Glutamatergic neuron (in vitro differentiated cells): Measurements from ENCODE around the gene UAP1L1. TPM values are rescaled to one million over a fixed set of nuclear protein-coding genes. Genes with fewer than 3 reads are reported as not detected.

Experiments used
- DNase-seq: peaks from one replicate; pipeline ENCODE4 v3.0.0; 2022
- H3K27ac Mint-ChIP-seq: one replicate; pipeline ENCODE4 v1.8.0; 2020; ENCODE audit warnings: mild to moderate bottlenecking, mixed read lengths, inconsistent platforms; ENCODE audit not compliant: unreplicated experiment
- H3K27me3 Mint-ChIP-seq: one replicate; pipeline ENCODE4 v1.8.0; 2020; ENCODE audit warnings: mild to moderate bottlenecking, moderate library complexity, mixed read lengths, inconsistent platforms; ENCODE audit not compliant: unreplicated experiment
- H3K36me3 Mint-ChIP-seq: one replicate; pipeline ENCODE4 v1.8.0; 2020; ENCODE audit warnings: mild to moderate bottlenecking, mixed read lengths, inconsistent platforms; ENCODE audit not compliant: unreplicated experiment
- H3K4me1 Mint-ChIP-seq: one replicate; pipeline ENCODE4 v1.8.0; 2020; ENCODE audit warnings: mild to moderate bottlenecking, low read depth, mixed read lengths, inconsistent platforms; ENCODE audit not compliant: unreplicated experiment
- H3K4me3 Mint-ChIP-seq: one replicate; pipeline ENCODE4 v1.8.0; 2020; ENCODE audit warnings: mild to moderate bottlenecking, mixed read lengths, inconsistent platforms; ENCODE audit not compliant: unreplicated experiment
- H3K9me3 Mint-ChIP-seq: one replicate; pipeline ENCODE4 v1.8.0; 2020; ENCODE audit warnings: mild to moderate bottlenecking, moderate library complexity, mixed read lengths, inconsistent platforms; ENCODE audit not compliant: unreplicated experiment
- long read RNA-seq: library from polyadenylated mRNA; unstranded; transcript quantifications from one replicate; pipeline ENCODE4 v2.0.0, GENCODE V29; 2020; ENCODE audit not compliant: unreplicated experiment
- total RNA-seq: library from RNA; stranded (reverse); fragmentation: NEBNext Ultra II Directional; extraction: Animal tissue kit (Norgen Biotek cat#: 25700); gene quantifications from one replicate; pipeline ENCODE4 v1.2.1, GENCODE V29; 2021; ENCODE audit not compliant: unreplicated experiment
- TF ChIP-seq, protein P1 (sequence below): fragments of 200-600 bp; sonication (generic); IDR thresholded peaks from one replicate; pipeline ENCODE4 v1.5.0; 2021; ENCODE audit not compliant: partially characterized antibody, unreplicated experiment

UAP1L1 gene, protein sequence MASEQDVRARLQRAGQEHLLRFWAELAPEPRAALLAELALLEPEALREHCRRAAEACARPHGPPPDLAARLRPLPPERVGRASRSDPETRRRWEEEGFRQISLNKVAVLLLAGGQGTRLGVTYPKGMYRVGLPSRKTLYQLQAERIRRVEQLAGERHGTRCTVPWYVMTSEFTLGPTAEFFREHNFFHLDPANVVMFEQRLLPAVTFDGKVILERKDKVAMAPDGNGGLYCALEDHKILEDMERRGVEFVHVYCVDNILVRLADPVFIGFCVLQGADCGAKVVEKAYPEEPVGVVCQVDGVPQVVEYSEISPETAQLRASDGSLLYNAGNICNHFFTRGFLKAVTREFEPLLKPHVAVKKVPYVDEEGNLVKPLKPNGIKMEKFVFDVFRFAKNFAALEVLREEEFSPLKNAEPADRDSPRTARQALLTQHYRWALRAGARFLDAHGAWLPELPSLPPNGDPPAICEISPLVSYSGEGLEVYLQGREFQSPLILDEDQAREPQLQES
- total RNA-seq: 5.1 TPM
- long read RNA-seq, partial matches to known transcripts: 0 of 1 reads
- long read RNA-seq, other reads (novel, unspliced or antisense): 0 of 1 reads

DNA sequence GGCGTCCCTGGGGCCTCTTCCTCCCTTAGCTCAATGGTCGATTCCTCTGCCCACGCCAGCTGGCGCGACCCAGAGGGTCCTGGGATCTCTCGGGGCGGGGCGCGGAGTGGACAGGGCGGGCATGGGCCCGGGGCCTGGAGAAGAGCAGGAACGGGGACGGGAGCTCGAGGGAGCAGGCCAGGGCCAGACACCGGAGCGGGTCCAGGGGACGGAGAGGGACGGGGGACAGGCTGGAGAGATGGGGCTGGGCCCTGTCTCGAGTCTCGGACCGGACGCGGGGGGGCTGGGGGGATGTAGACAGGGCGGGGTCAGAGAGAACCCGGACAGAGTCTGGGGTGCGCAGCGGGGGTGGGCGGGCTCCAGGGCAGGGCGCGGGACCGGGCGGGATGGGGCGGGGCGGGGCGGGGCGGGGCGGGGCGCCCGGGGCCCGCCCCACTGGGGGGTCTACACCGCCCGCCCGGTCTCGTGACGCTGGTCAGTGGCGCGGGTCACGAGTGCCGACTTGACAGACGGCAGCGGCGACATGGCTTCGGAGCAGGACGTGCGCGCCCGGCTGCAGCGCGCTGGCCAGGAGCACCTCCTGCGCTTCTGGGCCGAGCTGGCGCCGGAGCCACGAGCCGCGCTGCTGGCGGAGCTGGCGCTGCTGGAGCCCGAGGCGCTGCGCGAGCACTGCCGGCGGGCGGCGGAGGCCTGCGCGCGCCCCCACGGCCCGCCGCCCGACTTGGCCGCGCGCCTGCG is at the start of gene UAP1L1:
TSS of gene UAP1L1 (plus strand) at position 508 of the 738 bp plus-strand sequence. CDS start at position 524, 16 bp downstream.
- Mint-ChIP-seq H3K4me1 (no peaks in the 10 kb centered on the region), H3K27me3 (peaks cover 12% of the 10 kb centered on the region), H3K27ac (no peak within 1 kb of the TSS)

DNA sequence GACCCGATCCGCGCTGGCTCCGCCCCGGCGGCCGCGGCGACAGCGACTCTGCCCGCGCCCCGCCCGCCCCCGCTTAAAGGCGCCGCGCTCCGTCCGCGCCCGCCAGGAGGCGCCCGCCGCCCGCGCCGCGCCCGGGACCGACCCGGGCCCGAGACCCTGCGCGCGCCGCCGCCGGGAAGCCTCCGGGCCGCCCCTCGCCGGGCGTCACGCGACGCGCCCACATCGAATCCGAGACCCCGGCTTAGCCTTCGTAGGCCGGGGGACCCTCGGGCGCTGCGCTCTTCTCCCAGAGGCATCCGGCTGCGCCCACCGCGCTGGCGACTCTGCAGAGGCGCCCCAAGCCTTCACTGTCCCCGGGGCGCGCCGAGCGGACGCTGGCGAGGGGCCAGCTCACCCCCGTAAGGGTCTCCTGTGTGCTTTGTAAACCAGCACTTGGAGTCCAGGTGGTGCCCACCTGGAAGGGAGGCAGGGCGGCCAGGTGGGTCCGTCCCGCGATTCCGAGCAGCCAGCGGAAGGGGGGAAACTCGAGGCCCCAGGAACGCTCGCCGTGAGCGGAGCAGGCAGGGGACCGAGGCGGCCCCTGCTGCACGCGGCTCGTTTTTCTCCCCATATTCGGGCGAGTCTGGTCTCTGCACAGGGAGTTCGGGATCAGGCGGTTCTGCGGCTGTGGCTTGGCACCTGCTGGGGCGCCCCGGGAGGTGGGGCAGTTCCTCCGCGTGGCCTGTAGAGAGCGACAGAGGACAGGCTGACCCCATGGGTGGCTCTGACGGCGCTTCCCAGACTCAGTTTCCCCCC is 48.9 kb upstream of the UAP1L1 start:
- peak; percentile 76 for DNase-seq
- TF ChIP-seq, protein P1, sequence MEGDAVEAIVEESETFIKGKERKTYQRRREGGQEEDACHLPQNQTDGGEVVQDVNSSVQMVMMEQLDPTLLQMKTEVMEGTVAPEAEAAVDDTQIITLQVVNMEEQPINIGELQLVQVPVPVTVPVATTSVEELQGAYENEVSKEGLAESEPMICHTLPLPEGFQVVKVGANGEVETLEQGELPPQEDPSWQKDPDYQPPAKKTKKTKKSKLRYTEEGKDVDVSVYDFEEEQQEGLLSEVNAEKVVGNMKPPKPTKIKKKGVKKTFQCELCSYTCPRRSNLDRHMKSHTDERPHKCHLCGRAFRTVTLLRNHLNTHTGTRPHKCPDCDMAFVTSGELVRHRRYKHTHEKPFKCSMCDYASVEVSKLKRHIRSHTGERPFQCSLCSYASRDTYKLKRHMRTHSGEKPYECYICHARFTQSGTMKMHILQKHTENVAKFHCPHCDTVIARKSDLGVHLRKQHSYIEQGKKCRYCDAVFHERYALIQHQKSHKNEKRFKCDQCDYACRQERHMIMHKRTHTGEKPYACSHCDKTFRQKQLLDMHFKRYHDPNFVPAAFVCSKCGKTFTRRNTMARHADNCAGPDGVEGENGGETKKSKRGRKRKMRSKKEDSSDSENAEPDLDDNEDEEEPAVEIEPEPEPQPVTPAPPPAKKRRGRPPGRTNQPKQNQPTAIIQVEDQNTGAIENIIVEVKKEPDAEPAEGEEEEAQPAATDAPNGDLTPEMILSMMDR: no peak
- Mint-ChIP-seq H3K36me3 (no peaks in the 10 kb centered on the region), H3K4me1 (peaks cover 3% of the 10 kb centered on the region), H3K27ac (no peak overlapping the region), H3K27me3 (peaks cover 14% of the 10 kb centered on the region), H3K9me3 (peaks cover 3% of the 10 kb centered on the region), H3K4me3 (peak overlapping the region; percentile 42)

More for the DNA sequence above, at the start of gene UAP1L1:
- peak; percentile 65 for DNase-seq
- TF ChIP-seq, protein P1: no peak
- H3K9me3 Mint-ChIP-seq: peaks cover 8% of the 10 kb centered on the region
- H3K36me3 Mint-ChIP-seq: no peaks in the 10 kb centered on the region
- H3K4me3 Mint-ChIP-seq: no peak within 1 kb of the TSS

DNA sequence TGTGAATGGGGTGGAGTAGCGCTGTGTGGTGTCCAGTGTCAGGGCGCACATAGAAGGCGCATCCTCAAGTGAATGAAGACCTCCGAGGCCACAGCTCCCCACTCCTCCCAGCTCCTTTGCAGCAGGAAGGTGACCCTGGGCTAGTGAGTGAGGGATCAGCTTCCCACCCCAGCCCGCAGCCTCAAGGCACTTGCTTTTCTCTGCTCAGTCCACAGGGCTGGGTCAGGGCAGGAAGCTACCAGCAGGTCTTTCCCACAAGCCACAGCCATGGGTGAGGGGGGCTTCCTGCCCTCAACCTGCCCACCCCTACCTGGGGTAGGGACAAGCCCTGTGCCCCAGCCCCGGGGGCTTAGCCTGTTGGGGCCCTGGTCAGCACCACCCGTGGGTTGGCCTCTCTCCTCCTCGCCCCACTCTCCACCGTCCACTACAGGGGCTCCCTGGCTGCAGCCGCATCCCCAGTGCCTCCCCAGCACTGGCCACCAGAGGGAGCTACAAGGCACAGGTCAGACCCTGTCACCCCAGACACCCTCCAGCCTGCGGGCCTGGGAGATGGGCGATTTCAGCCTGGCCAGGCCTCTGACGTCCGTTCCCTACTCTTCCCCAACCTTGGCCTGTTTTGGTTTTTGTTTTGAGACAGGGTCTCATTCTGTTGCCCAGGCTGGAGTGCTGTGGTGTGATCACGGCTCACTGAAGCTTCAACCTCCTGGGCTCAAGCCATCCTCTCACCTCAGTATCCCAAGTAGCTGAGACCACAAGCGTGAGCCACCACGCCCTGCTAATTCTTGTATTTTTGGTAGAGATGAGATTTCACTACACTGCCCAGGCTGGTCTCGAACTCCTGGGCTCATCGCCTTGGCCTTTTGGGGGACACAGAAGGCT is 48.0 kb upstream of the UAP1L1 start:
- DNase-seq: peak; percentile 94
- TF ChIP-seq, protein P1: peak; percentile 85
- H3K36me3 Mint-ChIP-seq: no peaks in the 10 kb centered on the region
- no peak overlapping the region for H3K27ac Mint-ChIP-seq
- peaks cover 12% of the 10 kb centered on the region for H3K27me3 Mint-ChIP-seq
- peaks cover 3% of the 10 kb centered on the region for H3K9me3 Mint-ChIP-seq
- H3K4me1 Mint-ChIP-seq: peaks cover 2% of the 10 kb centered on the region
- H3K4me3 Mint-ChIP-seq: peak overlapping the region; percentile 63

DNA sequence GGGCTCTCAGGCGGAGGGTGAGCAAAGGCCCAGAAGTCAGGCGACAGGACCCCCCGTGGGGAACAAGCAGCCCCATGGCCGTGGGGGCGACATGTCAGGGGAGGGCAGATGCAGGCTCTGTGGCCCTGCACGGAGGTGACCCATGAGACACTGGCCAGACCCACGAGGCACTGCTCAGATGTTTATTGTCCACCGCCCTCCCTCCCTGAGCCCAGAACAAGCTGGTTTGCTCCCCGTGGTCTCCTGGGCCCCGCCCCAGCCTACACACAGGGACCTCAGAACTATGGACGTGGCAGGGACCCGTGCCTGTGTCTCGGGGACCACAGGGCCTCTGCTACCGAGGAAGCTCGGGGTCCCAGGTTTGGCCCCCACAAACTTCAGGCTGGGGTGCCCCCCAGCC is 47.3 kb upstream of the UAP1L1 start:
- H3K27ac Mint-ChIP-seq: no peak overlapping the region
- H3K9me3 Mint-ChIP-seq: peaks cover 3% of the 10 kb centered on the region
- no peaks in the 10 kb centered on the region for H3K36me3 Mint-ChIP-seq
- H3K4me1 Mint-ChIP-seq: peaks cover 2% of the 10 kb centered on the region
- no peak for DNase-seq
- TF ChIP-seq, protein P1: no peak
- no peak overlapping the region for H3K4me3 Mint-ChIP-seq
- H3K27me3 Mint-ChIP-seq: peaks cover 12% of the 10 kb centered on the region
